ENCODE measurements around the gene PPP1R3E. TPM values are rescaled to one million over a fixed set of nuclear protein-coding genes. Genes with fewer than 3 reads are reported as not detected.

PPP1R3E gene
- total and polyA plus RNA-seq, 2 of the 13 experiments (the other 11 are each of a cell fraction or from before 2014, with no cell fraction given), result 16.5 to 26.5 TPM

DNA sequence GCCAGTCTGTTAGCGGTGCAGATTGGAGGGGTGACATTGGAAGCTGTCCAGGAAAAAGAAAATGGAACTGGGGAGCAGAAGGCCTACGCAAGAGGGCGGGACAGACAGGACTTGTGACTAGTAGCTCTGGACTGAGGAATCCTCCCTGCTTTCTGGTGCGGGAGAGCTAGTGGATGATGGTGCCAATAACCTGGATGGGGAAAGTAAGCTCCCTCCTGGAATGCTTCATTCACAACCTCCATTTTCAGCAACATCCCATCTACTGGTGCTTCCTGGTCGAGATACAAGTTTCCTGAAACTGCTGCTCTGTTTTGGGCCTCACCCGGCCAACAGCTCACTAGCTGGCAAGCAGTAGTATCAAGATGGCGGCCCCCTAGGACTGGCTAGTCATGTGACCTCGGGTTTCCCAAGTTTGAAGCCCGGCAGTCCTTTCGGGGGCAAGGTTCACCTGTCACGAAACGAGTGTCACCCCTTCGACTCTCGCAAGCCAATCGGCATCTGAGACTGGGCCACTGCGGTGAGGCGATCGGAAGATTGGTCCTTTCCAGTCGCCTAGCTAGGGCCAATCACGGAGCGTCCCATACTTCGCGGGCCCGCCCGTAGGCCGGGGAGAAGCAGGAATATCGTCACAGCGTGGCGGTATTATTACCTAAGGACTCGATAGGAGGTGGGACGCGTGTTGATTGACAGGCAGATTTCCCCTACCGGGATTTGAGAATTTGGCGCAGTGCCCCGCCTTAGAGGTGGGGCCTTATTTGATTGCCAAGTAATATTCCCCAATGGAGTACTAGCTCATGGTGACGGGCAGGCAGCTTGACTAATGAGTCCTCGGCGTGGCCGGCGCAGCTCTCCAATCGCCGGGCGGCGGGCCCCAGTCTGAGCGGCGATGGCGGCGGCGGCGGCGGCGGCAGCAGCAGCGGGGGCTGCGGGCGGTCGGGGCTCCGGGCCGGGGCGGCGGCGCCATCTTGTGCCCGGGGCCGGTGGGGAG is 18.2 kb upstream of the PPP1R3E start, which contains the start of gene PABPN1 (continued):
- TF ChIP-seq ZBTB40 (IDR thresholded peaks at IDR 0.05) (no peak), ZBTB40 (CRISPR knock-in tag; IDR thresholded peaks at IDR 0.05) (peak; percentile 84), KDM5B (CRISPR knock-in tag; IDR thresholded peaks at IDR 0.05; ENCODE audit: borderline replicate concordance) (peak; percentile 86), NFKB2 (CRISPR knock-in tag; IDR thresholded peaks at IDR 0.05; ENCODE audit: borderline replicate concordance) (peak; percentile 97), NONO (IDR thresholded peaks at IDR 0.05) (no peak), NONO (CRISPR knock-in tag; conservative IDR thresholded peaks at IDR 0.05) (peak; percentile 99), ZNF468 (CRISPR knock-in tag; IDR thresholded peaks at IDR 0.05) (no peak; the same call in 1 of the 2 replicates), ZNF20 (CRISPR knock-in tag; IDR thresholded peaks at IDR 0.05) (peak; percentile 70; the same call in 1 of the 2 replicates), AGO1 (IDR thresholded peaks at IDR 0.05; ENCODE audit: low read depth, low read length, poor library complexity, severe bottlenecking) (peak; percentile 96)
- TF ChIP-seq, protein P1, sequence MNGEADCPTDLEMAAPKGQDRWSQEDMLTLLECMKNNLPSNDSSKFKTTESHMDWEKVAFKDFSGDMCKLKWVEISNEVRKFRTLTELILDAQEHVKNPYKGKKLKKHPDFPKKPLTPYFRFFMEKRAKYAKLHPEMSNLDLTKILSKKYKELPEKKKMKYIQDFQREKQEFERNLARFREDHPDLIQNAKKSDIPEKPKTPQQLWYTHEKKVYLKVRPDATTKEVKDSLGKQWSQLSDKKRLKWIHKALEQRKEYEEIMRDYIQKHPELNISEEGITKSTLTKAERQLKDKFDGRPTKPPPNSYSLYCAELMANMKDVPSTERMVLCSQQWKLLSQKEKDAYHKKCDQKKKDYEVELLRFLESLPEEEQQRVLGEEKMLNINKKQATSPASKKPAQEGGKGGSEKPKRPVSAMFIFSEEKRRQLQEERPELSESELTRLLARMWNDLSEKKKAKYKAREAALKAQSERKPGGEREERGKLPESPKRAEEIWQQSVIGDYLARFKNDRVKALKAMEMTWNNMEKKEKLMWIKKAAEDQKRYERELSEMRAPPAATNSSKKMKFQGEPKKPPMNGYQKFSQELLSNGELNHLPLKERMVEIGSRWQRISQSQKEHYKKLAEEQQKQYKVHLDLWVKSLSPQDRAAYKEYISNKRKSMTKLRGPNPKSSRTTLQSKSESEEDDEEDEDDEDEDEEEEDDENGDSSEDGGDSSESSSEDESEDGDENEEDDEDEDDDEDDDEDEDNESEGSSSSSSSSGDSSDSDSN (CRISPR knock-in tag; IDR thresholded peaks at IDR 0.05), result peak; percentile 77
- TF ChIP-seq, protein P2, sequence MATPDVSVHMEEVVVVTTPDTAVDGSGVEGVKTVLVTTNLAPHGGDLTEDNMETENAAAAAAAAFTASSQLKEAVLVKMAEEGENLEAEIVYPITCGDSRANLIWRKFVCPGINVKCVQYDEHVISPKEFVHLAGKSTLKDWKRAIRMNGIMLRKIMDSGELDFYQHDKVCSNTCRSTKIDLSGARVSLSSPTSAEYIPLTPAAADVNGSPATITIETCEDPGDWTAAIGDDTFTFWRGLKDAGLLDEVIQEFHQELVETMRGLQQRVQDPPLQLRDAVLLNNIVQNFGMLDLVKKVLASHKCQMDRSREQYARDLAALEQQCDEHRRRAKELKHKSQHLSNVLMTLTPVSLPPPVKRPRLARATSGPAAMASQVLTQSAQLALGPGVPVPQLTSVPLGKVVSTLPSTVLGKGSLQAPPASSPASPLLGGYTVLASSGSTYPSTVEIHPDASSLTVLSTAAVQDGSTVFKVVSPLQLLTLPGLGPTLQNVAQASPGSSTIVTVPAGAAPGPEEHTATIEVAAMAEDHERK (CRISPR knock-in tag; IDR thresholded peaks at IDR 0.05; ENCODE audit: low read depth), result peak; percentile 26
